Activated CD4-positive, CD25-positive, alpha-beta regulatory T cell (primary cell): ENCODE data around the gene PLPP1.

Experiments
- DNase-seq, 4 experiments: peaks; one replicate each; lab custom pipeline; 2025; lab: John Stamatoyannopoulos, UW

Gene PLPP1

GRCh38 chr5:55534436-55535198 lies at the start of gene PLPP1:
PLPP1 (minus strand) TSS chr5:55534964; CDS start chr5:55534629, 335 bp downstream.
- peak; percentile 63 to 68 (median 66) for DNase-seq

- DNase-seq: no peak
These were observed 48.8 kb upstream of the PLPP1 start for GRCh38 chr5:55583578-55583977.

- DNase-seq: no peak
These were observed 47.5 kb upstream of the PLPP1 start for GRCh38 chr5:55582256-55582655.

DNA sequence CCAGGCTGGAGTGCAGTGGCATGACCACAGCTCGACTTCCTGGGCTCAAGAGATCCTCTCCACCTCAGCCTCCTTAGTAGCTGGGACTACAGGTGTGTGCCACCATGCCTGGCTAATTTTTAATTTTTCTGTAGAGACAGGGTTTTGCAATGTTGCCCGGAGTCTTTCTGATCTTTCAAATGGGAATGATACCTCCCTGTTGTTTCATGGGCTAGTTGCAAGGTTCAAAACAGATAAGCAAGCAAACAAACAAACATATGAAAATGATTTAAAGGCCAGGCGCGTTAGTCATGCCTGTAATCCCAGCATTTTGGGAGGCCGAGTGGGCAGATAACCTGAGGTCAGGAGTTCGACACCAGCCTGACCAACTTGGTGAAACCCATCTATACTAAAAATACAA lies 45.3 kb upstream of the PLPP1 start:
- no peak for DNase-seq

DNA sequence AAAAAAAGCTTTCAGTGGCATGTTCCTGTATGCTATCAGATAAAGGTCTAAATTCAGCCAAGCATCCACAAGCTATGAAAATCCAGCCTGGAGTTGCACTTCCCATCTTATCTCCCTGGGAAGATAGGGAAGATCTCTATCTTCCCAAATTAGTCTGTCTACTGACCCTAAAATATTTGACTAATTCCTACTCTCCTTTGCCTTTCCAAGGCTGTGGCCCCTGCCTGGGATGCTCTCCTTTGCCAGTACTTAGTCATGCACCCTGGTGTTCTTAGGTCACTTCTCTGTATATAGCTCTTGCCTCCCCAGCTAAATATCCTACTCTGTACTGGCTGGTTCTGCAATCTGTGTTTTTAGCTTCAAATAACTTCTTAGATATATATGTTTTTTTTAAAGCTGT lies 44.0 kb upstream of the PLPP1 start:
- DNase-seq: no peak

DNA sequence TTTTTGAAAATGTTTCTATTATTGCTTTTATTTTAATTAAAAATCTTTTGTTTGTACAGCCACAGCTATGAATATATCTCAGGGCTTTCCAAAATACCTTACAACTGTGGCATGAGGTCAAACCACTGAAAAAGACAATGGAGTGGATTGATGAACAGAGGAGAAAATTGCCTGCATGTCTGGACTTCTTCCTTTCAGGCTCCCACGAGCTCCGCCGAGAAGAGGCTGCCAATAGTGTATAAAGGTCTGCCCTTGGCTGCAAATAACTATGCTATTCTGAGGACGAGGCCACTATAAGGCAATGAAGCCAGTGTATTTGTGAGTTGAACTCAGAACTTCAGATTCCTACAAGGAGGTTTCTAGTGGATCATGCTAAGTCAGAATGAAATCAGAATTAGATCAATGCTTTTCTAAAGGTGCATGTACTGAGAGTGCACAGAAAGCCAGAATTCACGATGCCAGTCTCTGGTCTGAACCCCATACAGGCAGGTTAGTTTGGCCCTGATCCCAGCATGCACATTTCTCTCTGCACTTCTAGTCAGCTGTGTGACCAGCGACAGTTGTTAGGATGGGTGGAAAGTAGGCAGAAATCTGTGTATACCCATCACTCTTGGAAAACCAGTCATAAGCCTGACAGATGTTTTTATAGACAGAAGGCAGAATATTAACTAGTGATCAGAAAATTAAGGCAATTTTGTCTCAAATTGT lies 42.7 kb upstream of the PLPP1 start:
- no peak for DNase-seq

DNA sequence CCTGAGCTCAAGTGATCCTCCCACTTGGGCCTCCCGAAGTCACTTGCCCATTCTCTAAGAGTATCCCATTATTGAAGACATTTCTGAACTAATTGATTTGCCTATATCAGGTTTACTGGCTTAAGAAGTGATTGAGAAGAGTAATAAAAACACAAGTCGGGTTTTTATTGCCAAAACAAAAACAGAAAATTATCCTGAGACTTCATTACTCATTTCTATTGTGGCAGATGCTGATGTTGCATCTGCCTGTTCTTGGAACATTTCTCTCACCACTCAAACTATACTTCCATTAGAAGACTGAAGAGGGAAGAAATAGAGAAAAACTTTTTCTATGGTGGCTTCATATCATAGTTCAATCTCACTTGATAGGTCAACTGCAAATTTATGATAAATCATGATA lies 41.9 kb upstream of the PLPP1 start:
- no peak for DNase-seq

DNA sequence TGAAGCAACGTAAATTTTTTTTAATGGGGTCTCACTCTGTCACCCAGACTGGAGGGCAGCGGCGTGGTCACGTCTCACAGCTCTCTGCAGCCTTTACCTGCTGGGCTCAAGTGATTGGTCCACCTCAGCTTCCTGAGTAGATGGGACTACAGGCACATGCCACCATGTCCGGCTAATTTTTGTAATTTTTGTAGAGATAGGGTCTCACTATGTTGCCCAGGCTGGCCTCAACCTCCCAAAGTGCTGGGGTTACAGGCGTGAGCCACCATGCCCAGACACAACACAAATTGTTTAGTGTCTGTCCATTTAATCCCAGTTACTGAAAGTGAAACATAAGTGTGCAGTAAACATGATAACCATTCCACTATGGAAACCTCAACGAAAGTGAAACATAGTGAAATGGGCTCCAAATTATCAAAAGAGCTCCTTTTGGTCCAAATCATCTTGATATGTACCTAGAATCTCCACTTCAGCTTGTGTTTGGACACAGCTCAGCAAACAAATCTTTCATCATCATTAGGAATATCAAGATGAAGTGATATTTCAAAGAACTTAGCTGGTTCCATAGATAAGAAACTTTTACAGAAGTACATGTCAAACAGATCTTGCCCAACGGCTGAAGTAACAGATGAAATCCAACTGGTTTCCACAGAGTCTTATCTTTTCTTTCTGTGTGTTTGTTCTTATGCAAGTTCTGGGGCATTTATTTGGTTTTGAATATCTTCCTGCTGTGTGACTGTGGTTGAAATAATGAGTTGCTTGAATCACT lies 41.2 kb upstream of the PLPP1 start:
- no peak for DNase-seq

GRCh38 chr5:55572600-55572999 lies 37.8 kb upstream of the PLPP1 start:
- no peak for DNase-seq

DNA sequence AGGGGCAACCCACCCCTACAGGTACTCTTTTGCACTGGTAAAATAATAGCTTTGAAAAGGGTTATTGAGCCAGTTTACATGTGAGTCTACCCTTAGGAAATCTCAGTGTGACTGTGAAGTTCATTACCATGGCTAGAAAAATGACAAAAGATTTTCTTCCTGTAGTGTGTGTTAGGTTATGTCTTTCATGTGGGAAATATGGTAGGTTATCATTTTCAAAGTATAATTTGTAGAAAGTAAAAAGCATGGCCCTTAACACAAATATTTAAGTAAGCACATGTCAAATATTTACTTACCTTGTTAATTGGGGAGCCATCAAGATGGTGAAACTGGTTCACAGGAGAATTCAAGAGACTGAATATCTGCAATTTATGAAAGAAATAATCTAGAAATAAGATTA lies 37.3 kb upstream of the PLPP1 start:
- no peak for DNase-seq

DNA sequence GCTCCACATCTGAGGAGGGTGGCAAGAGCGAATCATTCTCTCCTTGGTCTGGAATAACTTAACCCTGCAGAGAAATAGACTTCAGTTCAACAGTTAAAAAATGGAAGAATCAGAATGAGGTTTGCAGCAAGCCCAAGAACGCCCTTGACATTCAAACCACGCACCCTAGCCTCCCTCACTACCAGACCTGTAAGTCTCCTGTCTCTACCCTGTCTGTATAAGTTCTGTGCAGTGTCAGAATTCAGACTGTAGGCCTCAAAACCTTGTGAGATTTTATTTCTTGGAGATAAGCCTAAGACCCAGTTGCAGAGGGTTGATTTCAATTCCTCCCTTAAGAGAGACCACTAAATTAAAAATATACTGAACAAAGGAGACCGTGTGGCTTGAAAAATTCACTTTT lies 35.8 kb upstream of the PLPP1 start:
- no peak for DNase-seq

GRCh38 chr5:55570026-55570425 lies 35.3 kb upstream of the PLPP1 start:
- no peak for DNase-seq

GRCh38 chr5:55569513-55569865 lies 34.7 kb upstream of the PLPP1 start:
- no peak for DNase-seq

- no peak for DNase-seq
These were observed 34.1 kb upstream of the PLPP1 start for GRCh38 chr5:55568654-55569512.

- DNase-seq: no peak
These were observed 30.0 kb upstream of the PLPP1 start for GRCh38 chr5:55564721-55565120.

DNA sequence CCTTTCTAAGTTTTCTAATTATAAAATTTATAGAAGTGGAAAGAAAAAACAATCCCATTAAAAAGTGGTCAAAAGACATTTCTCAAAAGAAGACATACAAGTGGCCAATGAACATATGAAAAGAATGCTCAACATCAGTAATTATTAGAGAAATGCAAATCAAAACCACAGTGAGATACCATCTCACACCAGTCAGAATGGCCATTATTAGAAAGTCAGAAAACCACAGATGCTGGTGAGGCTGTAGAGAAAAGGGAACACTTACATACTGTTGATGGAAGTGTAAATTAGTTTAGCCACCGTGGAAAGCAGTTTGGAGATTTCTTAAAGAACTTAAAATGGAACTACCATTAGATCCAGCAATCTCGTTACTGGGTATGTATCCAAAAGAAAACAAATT lies 23.7 kb upstream of the PLPP1 start:
- DNase-seq: no peak

DNA sequence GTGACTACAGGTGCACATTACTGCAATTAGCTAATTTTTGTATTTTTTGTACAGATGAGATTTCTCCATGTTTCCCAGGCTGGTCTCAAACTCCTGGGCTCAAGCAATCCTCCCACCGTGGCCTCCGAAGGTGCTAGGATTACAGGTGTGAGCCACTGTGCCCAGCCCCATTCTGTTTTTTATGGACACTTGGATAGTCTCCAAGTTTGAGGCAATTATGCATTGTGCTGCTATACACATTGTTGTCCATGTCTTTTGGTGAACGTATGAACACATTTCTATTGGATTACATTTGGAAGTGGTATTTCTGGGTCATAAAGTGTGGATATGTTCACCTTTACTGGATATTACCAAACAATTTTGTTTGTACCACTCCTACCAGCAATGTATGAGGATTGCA lies 22.4 kb upstream of the PLPP1 start:
- no peak for DNase-seq

DNA sequence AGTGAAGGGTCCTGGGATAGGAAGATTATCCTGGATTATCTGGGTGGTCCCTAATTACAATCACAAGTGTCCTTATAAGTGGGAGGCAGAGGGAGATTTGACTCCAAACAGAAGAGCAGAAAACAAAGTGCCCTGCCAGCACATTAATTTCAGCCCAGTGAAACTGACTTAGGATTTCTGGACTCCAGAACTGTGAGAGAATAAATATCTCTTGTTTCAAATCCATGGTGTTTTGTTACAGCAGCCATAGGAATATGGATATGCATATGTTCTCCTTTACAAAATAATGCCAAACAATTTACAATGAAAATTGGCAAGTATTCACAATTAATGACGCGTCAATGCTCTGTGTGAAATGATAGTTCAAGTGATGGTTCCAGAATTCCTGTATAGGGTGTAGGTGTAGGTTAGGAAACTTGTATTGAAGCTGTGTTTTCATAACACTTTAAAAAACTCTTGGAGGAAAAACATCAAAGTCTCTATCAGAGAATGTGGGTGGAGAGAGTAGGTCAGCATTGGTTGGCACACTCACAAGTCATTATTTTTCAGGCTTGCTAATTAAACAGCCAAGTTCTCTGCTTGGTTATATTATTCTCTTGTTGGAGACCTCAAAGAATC lies 19.9 kb upstream of the PLPP1 start:
- no peak for DNase-seq

DNA sequence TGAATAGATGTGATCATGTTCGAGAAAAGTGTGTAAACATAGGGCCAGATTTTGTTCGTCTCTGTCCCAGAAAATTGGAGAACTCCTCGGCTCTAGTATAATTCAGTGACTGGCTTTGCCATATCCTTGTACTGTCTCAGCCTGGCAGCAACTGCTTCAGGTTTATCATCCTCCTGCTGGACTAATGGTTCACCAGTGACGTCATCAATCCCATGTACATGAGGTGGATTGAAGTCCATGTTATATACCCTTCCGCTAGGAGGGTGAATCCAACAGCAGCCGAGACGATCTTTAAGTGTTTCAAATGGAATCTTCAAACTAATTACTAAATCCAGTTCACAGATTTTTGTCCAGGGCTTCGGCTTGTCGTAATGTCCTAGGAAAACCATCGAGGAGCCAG lies 17.1 kb upstream of the PLPP1 start:
- no peak for DNase-seq

GRCh38 chr5:55551358-55551757 lies 16.6 kb upstream of the PLPP1 start:
- no peak for DNase-seq

GRCh38 chr5:55547781-55548180 lies 13.0 kb upstream of the PLPP1 start:
- DNase-seq: no peak

DNA sequence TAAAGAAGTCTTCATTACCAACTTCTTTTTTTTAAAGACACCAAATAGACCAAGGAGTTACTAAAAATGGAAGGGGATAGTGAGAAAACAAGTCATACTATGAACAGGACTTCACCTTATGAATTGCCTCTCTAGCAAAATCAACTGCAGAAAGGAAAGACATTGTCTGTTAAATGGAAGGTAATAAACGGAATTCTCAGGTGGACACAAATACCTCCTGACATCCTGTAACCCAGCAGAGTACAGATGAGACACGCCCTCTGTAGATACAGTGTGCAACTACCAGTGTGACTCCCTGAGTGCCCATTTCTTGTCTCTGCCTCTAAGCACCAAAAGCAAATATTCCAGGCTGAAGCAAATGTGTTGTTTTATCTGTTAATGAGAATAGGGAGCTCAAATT lies 12.2 kb upstream of the PLPP1 start:
- DNase-seq: no peak
